T-helper 2 cell (primary cell): ENCODE results near the gene USPL1.
"Not testable (repeated sequence)": the region's sequence is repeated elsewhere in the genome, so short reads cannot be mapped to it uniquely, and the experiment has no call there.

ENCODE experiments used
- DNase-seq, 5 experiments: peaks; one replicate each; pipeline versions ENCODE4 v3.0.0 to v3.0.0-alpha.2; 2012 to 2022
- total RNA-seq, 2 donors: gene quantifications; one replicate each; lab custom pipeline; 2026; lab: John Stamatoyannopoulos, UW

The USPL1 gene
- 79.5 to 82.9 reads per million in 2 donors for total RNA-seq

GRCh38 chr13:30617315-30618185 is at the start of gene USPL1:
TSS of gene USPL1 (plus strand) at chr13:30617920. CDS start at chr13:30621141, 3,221 bp downstream.
- peak; percentile 97 to 100 (median 98) for DNase-seq

- DNase-seq = no peak
These were observed 47.7 kb upstream of the USPL1 start for GRCh38 chr13:30569901-30570576.

GRCh38 chr13:30570691-30571090 is 47.0 kb upstream of the USPL1 start:
- DNase-seq = no peak

GRCh38 chr13:30572859-30573275 is 44.9 kb upstream of the USPL1 start:
- peak in 2 of 5 experiments; percentile 27 to 80 for DNase-seq

GRCh38 chr13:30576528-30576927 is 41.2 kb upstream of the USPL1 start:
- DNase-seq = peak in 4 of 5 experiments; percentile 9 to 85 (median 56)

- peak in 4 of 5 experiments; percentile 3 to 81 (median 30) for DNase-seq
These were observed 40.3 kb upstream of the USPL1 start for GRCh38 chr13:30577401-30577852.

GRCh38 chr13:30580852-30581502 is 36.7 kb upstream of the USPL1 start:
- no peak for DNase-seq

GRCh38 chr13:30581582-30581981 is 36.1 kb upstream of the USPL1 start:
- DNase-seq = peak in 1 of 5 experiments; percentile 24

- DNase-seq = no peak
These were observed 33.5 kb upstream of the USPL1 start for GRCh38 chr13:30584051-30584731.

GRCh38 chr13:30585748-30586262 is 31.9 kb upstream of the USPL1 start:
- DNase-seq = no peak

GRCh38 chr13:30587231-30587630 is 30.5 kb upstream of the USPL1 start:
- no peak for DNase-seq

GRCh38 chr13:30587739-30588138 is 30.0 kb upstream of the USPL1 start:
- DNase-seq = no peak

GRCh38 chr13:30593001-30593400 is 24.7 kb upstream of the USPL1 start:
- no peak for DNase-seq

- no peak for DNase-seq
These were observed 17.2 kb upstream of the USPL1 start for GRCh38 chr13:30600496-30600895.

- no peak for DNase-seq
These were observed 15.9 kb upstream of the USPL1 start for GRCh38 chr13:30601836-30602235.

- no peak for DNase-seq
These were observed 12.7 kb upstream of the USPL1 start for GRCh38 chr13:30605052-30605451.

- DNase-seq = not testable (repeated sequence)
These were observed 10.5 kb upstream of the USPL1 start for GRCh38 chr13:30607186-30607585.

- DNase-seq = peak in 4 of 5 experiments; percentile 21 to 89 (median 65)
These were observed 9.8 kb upstream of the USPL1 start for GRCh38 chr13:30607908-30608307.

- DNase-seq = no peak
These were observed 9.4 kb upstream of the USPL1 start for GRCh38 chr13:30608364-30608763.

- no peak for DNase-seq
These were observed 7.4 kb upstream of the USPL1 start for GRCh38 chr13:30610311-30610710.

GRCh38 chr13:30615481-30615865 is 2.2 kb upstream of the USPL1 start:
- DNase-seq = peak in 1 of 5 experiments; percentile 24
